Heart left ventricle (tissue), 16 donors: Measurements from ENCODE around the gene RNF217. TPM values are rescaled to one million over a fixed set of nuclear protein-coding genes. Genes with fewer than 3 reads are reported as not detected.

Experiments used
- ATAC-seq, 4 donors: fragments of 200-7000 bp; cut with Tn5 transposase; one replicate each; pipeline ENCODE4 v1.9.1; 2020 to 2022; ENCODE audit warnings: moderate library complexity in 4 of 4, mild to moderate bottlenecking in 3 of 4, moderate number of reproducible peaks in 1 of 4
- DNase-seq, 5 donors: peaks; one replicate each; pipeline ENCODE4 v3.0.0-alpha.2; 2020
- H3K27ac ChIP-seq, 12 donors: fragments of 200-600 bp; sonication (generic) in 4 of 12; one replicate each; pipeline versions ENCODE4 v1.5.0 to v1.8.0; 2016 to 2022; ENCODE audit warnings: mild to moderate bottlenecking in 2 of 12
- H3K27me3 ChIP-seq, 9 donors: fragments of 200-600 bp; sonication (generic) in 2 of 9; one replicate each; pipeline versions ENCODE4 v1.5.1 to v1.8.0; 2016 to 2022; ENCODE audit warnings: mild to moderate bottlenecking in 3 of 9
- H3K36me3 ChIP-seq, 9 donors: fragments of 200-600 bp; sonication (generic) in 2 of 9; one replicate each; pipeline versions ENCODE4 v1.5.0 to v1.8.0; 2018 to 2022; ENCODE audit warnings: mild to moderate bottlenecking in 2 of 9
- H3K4me1 ChIP-seq, 12 donors: fragments of 200-600 bp; sonication (generic) in 4 of 12; one replicate each; pipeline versions ENCODE4 v1.5.0 to v1.8.0; 2016 to 2022; ENCODE audit warnings: mild to moderate bottlenecking in 3 of 12
- H3K4me3 ChIP-seq, 12 donors: fragments of 200-600 bp; sonication (generic) in 4 of 12; one replicate each; pipeline versions ENCODE4 v1.5.0 to v1.8.0; 2017 to 2022; ENCODE audit warnings: mild to moderate bottlenecking in 9 of 12, moderate library complexity in 4 of 12
- H3K9me3 ChIP-seq, 12 donors: fragments of 200-600 bp; sonication (generic) in 4 of 12; one replicate each; pipeline versions ENCODE4 v1.5.0 to v1.8.0; 2016 to 2022; ENCODE audit warnings: mild to moderate bottlenecking in 1 of 12
- CTCF ChIP-seq, 12 donors: fragments of 200-600 bp; sonication (generic) in 4 of 12; IDR thresholded peaks; one replicate each; pipeline versions ENCODE4 v1.5.0 to v1.8.0; 2018 to 2022; ENCODE audit warnings: antibody characterized with exemption in 12 of 12, mild to moderate bottlenecking in 5 of 12
- POLR2A ChIP-seq, 2 donors: fragments of 450-650 bp; IDR thresholded peaks; one replicate each; pipeline ENCODE4 v1.6.1; 2017; ENCODE audit warnings: antibody characterized with exemption in 2 of 2, mild to moderate bottlenecking in 2 of 2, moderate library complexity in 2 of 2
- WGBS, 4 donors: extraction: QIAGEN DNeasy Blood & Tissue Kit in 2 of 4; methylation state at CpG; one replicate each; pipeline versions ENCODE4 v1.1.5 to v1.1.7; 2013 to 2018; 5-methylcytosine and 5-hydroxymethylcytosine counted together
- intact Hi-C, 10 donors: fragments of 100-400 bp; cut with DNase I; formaldehyde crosslinking; loops; one replicate each; pipeline versions ENCODE4 v1.11.1 to v1.14.2; 2022
- polyA plus RNA-seq, 2 donors: library from polyadenylated mRNA; stranded (reverse); fragments of 200-250 nt; gene quantifications; one replicate each; pipeline ENCODE4 v1.2.3, GENCODE V29; 2013
- total RNA-seq, 9 donors: library from RNA; depleted of rRNA in 2 of 9; stranded (reverse); fragments of >200 nt in 2 of 9; fragmentation: NEBNext Ultra II Directional in 3 of 9; extraction: Animal tissue kit (Norgen Biotek cat#: 25700) in 3 of 9; gene quantifications; one replicate each; pipeline versions ENCODE4 v1.1.0 to v1.2.4, GENCODE V29; 2016 to 2023
- donor health status: ischemic (EF 13 %, LVEDD 7.1; RV severe dilation, severe dysfunction).
- donor health status: healthy with polysubstance abuse.
- donor health status: DM: no; HTN: yes; CAD: no.
- donor health status: DM: no; HTN: no; CAD: no.
- donor health status: ischemic (EF 25% LVEDD 6.9; RV normal size, moderate dysfunction).
- donor health status: ischemic (EF 25% LVEDD 5.7; RV mildly dilated, moderate dysfunction).
- donor health status: healthy.
- donor health status: DM: yes; HTN: yes; CAD: no.
- donor health status: ischemic (EF 35%, LVEDD 5.7; RV mildly dilated, moderate dysfunction).
- donor health status: nonischemic (EF 11% LVEDD 7.7; RV severe dilation, severe dysfunction).
- donor health status: DM: yes; HTN: yes; CAD: no.
- donor health status: PGD.
- donor health status: ischemic (EF 29% LVEDD 5.4; RV normal size, mild dysfunction).
- donor health status: nonischemic (EF 23%, LVEDD 6.1; RV moderate dilation, normal function).

RNF217 gene
- total and polyA plus RNA-seq, 11 donors: 2.2 to 21.6 (median 13.9) TPM

GRCh38 chr6:125004198-125004597, 42.0 kb downstream of the RNF217 start:
- intact Hi-C loops: loop anchor here in 1 of 10 donors (5.0 kb wide), 1 partner anchor 42 kb away; the partner anchor contains the start of gene RNF217
- Histone ChIP-seq H3K36me3 (no peaks in the 10 kb centered on the region), H3K9me3 (peaks cover 0 to 11% (median 0%) of the 10 kb centered on the region in 12 donors), H3K4me3 (no peak overlapping the region), H3K27me3 (no peaks in the 10 kb centered on the region), H3K4me1 (peaks cover 0 to 41% (median 25%) of the 10 kb centered on the region in 12 donors), H3K27ac (peak overlapping the region in 3 of 12 donors; percentile 31 to 52 (median 32))
- TF ChIP-seq POLR2A (IDR thresholded peaks at IDR 0.05) (no peak), CTCF (IDR thresholded peaks at IDR 0.05) (no peak)
- ATAC-seq (peak; percentile 89 to 95 (median 91)), DNase-seq (peak in 4 of 5 donors; percentile 31 to 57 (median 40))
- WGBS, 4 donors: 76 to 84% (median 79%) methylated on average over 1 of the region's 1 CpG

- 77 to 98% (median 94%) methylated on average over 2 of the region's 2 CpGs for WGBS, 4 donors
- H3K27ac ChIP-seq: no peak overlapping the region
- DNase-seq (no peak), ATAC-seq (no peak)
- intact Hi-C loops: loop anchor here in 1 of 10 donors (5.0 kb wide), 1 partner anchor 43 kb away; the partner anchor contains the start of gene RNF217
- H3K4me3 ChIP-seq: no peak overlapping the region
- H3K9me3 ChIP-seq: peaks cover 0 to 11% (median 0%) of the 10 kb centered on the region in 12 donors
- TF ChIP-seq POLR2A (IDR thresholded peaks at IDR 0.05): no peak
- TF ChIP-seq CTCF (IDR thresholded peaks at IDR 0.05): no peak
- peaks cover 0 to 46% (median 30%) of the 10 kb centered on the region in 12 donors for H3K4me1 ChIP-seq
- no peaks in the 10 kb centered on the region for H3K36me3 ChIP-seq
- H3K27me3 ChIP-seq: no peaks in the 10 kb centered on the region
These were observed 42.8 kb downstream of the RNF217 start for GRCh38 chr6:125004797-125005595.

- H3K9me3 ChIP-seq: peaks cover 0 to 11% (median 0%) of the 10 kb centered on the region in 12 donors
- H3K4me3 ChIP-seq: no peak overlapping the region
- peaks cover 0 to 29% (median 16%) of the 10 kb centered on the region in 12 donors for H3K4me1 ChIP-seq
- TF ChIP-seq CTCF (IDR thresholded peaks at IDR 0.05): no peak
- TF ChIP-seq POLR2A (IDR thresholded peaks at IDR 0.05): no peak
- WGBS, 4 donors: 48 to 54% (median 51%) methylated on average over 3 of the region's 3 CpGs
- DNase-seq: no peak
- H3K27ac ChIP-seq: no peak overlapping the region
- H3K36me3 ChIP-seq: no peaks in the 10 kb centered on the region
- no peaks in the 10 kb centered on the region for H3K27me3 ChIP-seq
- intact Hi-C loops: no loop called here
- ATAC-seq: no peak
These were observed 46.0 kb downstream of the RNF217 start for GRCh38 chr6:125008261-125008703.

GRCh38 chr6:125008957-125009356, 46.7 kb downstream of the RNF217 start:
- 50 to 72% (median 59%) methylated on average over 1 of the region's 1 CpG for WGBS, 4 donors
- Histone ChIP-seq H3K36me3 (no peaks in the 10 kb centered on the region), H3K4me3 (no peak overlapping the region), H3K9me3 (peaks cover 0 to 11% (median 0%) of the 10 kb centered on the region in 12 donors), H3K27ac (no peak overlapping the region), H3K4me1 (peaks cover 0 to 24% (median 12%) of the 10 kb centered on the region in 12 donors), H3K27me3 (no peaks in the 10 kb centered on the region)
- no peak for DNase-seq
- ATAC-seq: no peak
- TF ChIP-seq POLR2A (IDR thresholded peaks at IDR 0.05) (no peak), CTCF (IDR thresholded peaks at IDR 0.05) (no peak)
- intact Hi-C loops: no loop called here
